Gastrocnemius medialis (tissue), 4 donors: ENCODE measurements around the gene FUT3.

ENCODE experiments used
- POLR2A ChIP-seq, 2 donors: fragments of 450-650 bp; IDR thresholded peaks; one replicate each; pipeline ENCODE4 v1.6.1; 2017; ENCODE audit warnings: antibody characterized with exemption in 2 of 2, mild to moderate bottlenecking in 2 of 2, moderate library complexity in 2 of 2
- TF ChIP-seq, protein P1 (sequence below), 5 experiments: fragments of 450-650 bp in 3 of 5; fragments of 200-600 bp in 2 of 5; sonication (generic) in 2 of 5; IDR thresholded peaks in 4 of 5; conservative IDR thresholded peaks in 1 of 5; 1 replicate in 4 of 5; 2 replicates in 1 of 5; pipeline ENCODE4 v1.5.1; 2016 to 2019; ENCODE audit warnings: antibody characterized with exemption in 5 of 5, mild to moderate bottlenecking in 3 of 5, moderate library complexity in 3 of 5

GRCh38 chr19:5795382-5795919, 55.8 kb downstream of the FUT3 start:
- no peak for TF ChIP-seq POLR2A (IDR thresholded peaks at IDR 0.05)
- TF ChIP-seq, protein P1, sequence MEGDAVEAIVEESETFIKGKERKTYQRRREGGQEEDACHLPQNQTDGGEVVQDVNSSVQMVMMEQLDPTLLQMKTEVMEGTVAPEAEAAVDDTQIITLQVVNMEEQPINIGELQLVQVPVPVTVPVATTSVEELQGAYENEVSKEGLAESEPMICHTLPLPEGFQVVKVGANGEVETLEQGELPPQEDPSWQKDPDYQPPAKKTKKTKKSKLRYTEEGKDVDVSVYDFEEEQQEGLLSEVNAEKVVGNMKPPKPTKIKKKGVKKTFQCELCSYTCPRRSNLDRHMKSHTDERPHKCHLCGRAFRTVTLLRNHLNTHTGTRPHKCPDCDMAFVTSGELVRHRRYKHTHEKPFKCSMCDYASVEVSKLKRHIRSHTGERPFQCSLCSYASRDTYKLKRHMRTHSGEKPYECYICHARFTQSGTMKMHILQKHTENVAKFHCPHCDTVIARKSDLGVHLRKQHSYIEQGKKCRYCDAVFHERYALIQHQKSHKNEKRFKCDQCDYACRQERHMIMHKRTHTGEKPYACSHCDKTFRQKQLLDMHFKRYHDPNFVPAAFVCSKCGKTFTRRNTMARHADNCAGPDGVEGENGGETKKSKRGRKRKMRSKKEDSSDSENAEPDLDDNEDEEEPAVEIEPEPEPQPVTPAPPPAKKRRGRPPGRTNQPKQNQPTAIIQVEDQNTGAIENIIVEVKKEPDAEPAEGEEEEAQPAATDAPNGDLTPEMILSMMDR (IDR thresholded peaks at IDR 0.05 in 4 of 5, conservative IDR thresholded peaks at IDR 0.05 in 1 of 5) = no peak
